Kasumi-1 (cell line): ENCODE measurements around the gene RAB3GAP2.
A peak's percentile ranks its signal among the peaks of the same experiment; 100 is the strongest.
"Not testable (repeated sequence)": the region's sequence is repeated elsewhere in the genome, so short reads cannot be mapped to it uniquely, and the experiment has no call there.

ENCODE experiments used
- DNase-seq, 2 experiments: peaks; one replicate each; lab custom pipeline; 2025; lab: John Stamatoyannopoulos, UW

Gene RAB3GAP2

DNA sequence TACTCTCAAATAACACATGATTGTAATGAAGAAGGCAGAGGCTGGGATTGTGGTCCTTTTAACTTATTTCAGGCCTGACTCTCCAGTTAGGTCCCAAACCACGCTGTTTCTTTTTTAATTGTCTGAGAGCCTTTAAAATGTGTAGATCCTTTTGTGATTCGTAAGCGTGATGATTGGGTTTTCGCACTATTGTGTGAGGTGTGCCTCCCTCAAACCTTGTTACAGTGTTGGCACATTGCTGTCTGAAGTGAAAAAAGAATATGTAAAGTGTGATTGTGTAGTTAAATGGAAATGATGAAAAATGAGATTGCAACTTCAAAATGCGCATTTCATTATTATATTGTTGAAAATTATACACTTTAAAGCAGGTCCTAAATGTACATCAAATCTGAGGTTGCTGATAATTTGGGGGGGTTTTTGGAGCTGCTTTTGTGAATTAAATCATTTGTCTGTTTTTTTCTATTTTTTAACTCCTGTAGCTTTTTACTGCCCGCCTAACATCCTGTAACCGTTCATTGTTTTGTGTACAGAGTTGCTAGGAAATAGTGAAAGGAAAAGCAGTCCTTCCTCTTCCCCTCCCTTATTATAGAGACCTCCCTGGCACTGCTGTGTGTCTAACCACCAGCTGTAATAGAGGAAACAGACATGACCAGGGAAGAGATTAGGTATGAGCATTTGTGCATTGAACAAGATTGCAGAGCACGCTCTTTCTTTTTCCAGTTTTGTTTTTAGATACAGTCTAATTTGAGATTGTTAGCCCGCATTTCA lies 135.1 kb downstream of the RAB3GAP2 start:
- peak; percentile 98 to 99 for DNase-seq

GRCh38 chr1:220135755-220136154 lies 136.5 kb downstream of the RAB3GAP2 start:
- no peak for DNase-seq

- DNase-seq = no peak
Measured at GRCh38 chr1:220129479-220130210, 142.6 kb downstream of the RAB3GAP2 start.

GRCh38 chr1:220127076-220127475 lies 145.2 kb downstream of the RAB3GAP2 start:
- no peak for DNase-seq

DNA sequence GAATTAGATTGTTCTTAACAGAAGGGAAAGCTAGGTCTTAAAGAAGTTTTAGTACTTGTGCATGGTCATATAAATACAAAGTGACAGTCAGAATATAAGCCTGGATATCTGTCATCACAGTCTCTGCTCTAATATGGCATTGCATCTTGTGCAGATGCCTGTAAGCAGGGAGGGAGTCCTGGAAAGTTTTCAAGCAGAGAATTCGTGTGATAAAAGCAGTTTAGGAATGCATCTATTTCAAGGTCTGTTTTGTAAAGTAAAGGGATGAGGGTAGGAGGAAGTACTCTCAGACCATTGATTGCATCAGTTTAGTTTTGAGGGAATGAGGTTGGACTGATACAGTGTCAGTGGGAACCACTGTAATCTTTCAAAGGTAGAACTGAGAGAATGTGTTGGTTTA lies 147.7 kb downstream of the RAB3GAP2 start:
- DNase-seq = peak; percentile 15 to 16

GRCh38 chr1:220123889-220124288 lies 148.4 kb downstream of the RAB3GAP2 start:
- peak; percentile 44 to 59 for DNase-seq

DNA sequence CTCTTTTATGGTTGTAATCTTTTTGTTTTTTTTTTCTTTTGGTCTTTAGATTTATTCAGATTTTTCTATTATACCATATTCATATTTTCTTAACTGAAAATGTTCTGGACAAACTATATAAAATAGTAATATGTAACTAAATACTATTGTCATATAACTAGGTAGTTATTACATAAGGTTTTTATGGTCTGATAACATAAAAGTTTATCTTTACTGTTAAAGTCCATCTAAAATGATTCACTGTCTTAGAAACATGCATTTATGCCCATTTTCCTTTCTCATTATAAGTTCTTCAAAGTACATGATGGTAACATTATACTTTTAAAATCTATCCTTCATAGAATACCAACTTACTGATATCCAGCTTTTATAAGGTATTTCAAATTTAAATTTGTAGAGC lies 149.2 kb downstream of the RAB3GAP2 start:
- DNase-seq = no peak

DNA sequence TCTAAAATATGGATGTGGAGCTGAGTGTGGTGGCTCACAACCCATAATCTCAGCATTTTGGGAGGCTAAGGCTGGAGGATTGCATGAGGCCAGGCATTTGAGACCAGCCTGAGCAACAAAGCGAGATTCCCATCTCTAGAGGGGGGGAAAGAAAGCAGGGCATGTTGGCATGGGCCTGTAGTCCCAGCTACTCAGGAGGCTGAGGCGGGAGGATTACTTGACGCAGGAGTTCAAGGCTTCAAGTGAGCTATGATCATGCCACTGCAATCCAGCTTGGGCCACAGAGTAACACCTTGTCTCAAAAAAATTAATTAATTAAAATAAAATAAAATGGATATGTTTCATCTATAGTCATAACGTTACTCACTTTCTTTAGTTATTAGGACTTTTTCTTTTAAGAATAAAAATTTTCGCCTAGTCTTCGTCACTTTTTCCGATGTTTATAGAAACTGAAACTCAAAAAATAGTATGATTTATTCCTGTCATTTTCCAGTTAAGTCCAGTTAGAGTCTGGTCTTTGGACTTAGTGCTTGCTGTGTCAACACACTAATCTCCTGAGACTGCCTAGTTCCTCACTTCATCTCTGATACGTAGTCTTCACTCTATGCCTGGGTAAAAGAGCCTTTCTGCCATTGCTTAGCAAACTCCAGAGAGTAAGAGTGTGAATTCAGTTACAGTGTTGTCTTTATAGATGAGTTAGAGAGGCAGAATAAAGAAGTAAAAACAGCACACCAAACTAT lies 150.3 kb downstream of the RAB3GAP2 start:
- no peak for DNase-seq

GRCh38 chr1:220119043-220119512 lies 153.2 kb downstream of the RAB3GAP2 start:
- no peak for DNase-seq

- DNase-seq = peak; percentile 17 to 66
Measured at GRCh38 chr1:220113136-220113695, 159.0 kb downstream of the RAB3GAP2 start.

- DNase-seq = not testable (repeated sequence)
Measured at GRCh38 chr1:220112600-220112999, 159.7 kb downstream of the RAB3GAP2 start.

GRCh38 chr1:220110473-220110872 lies 161.8 kb downstream of the RAB3GAP2 start:
- not testable (repeated sequence) for DNase-seq

GRCh38 chr1:220099826-220100225 lies 172.4 kb downstream of the RAB3GAP2 start:
- no peak for DNase-seq
